PC-3 (cell line): ENCODE data around the gene LRP11. TPM values are rescaled to one million over a fixed set of nuclear protein-coding genes. Genes with fewer than 3 reads are reported as not detected.
A peak's percentile ranks its signal among the peaks of the same experiment; 100 is the strongest.
"Not testable (repeated sequence)": the region's sequence is repeated elsewhere in the genome, so short reads cannot be mapped to it uniquely, and the experiment has no call there.

Source experiments
- ATAC-seq: fragments of 200-7000 bp; cut with Tn5 transposase; 2 replicates; pipeline ENCODE4 v1.9.1; 2020; ENCODE audit warnings: mild to moderate bottlenecking, moderate library complexity
- BruUV-seq: library from RNA; stranded (reverse); fragments of 400-500 nt; replicated peaks from 2 replicates; lab custom pipeline; 2021; lab: Mats Ljungman, UMichigan
- CTCF ChIA-PET: fragments of 300-600 bp; sonication (Branson Sonifier 250); formaldehyde crosslinking; loops from one replicate; lab custom pipeline; 2022; ENCODE audit warnings: antibody characterized with exemption; lab: Charles Lee
- POLR2A ChIA-PET: fragments of 300-600 bp; sonication (Branson Sonifier 250); formaldehyde crosslinking; loops from one replicate; lab custom pipeline; 2022; ENCODE audit warnings: antibody characterized with exemption; ENCODE audit not compliant: unreplicated experiment; lab: Charles Lee
- DNase-seq: peaks from one replicate; pipeline ENCODE4 v3.0.0-alpha.2; 2015
- H2AFZ ChIP-seq: fragments of 300-600 bp; sonication (generic); 2 replicates; pipeline ENCODE4 v1.6.0; 2016; ENCODE audit warnings: antibody characterized with exemption, low read length
- H3F3A ChIP-seq: fragments of 300-600 bp; sonication (generic); one replicate; pipeline ENCODE4 v1.6.0; 2017; ENCODE audit warnings: antibody characterized with exemption, low read length, control low read depth, mild to moderate bottlenecking; ENCODE audit not compliant: unreplicated experiment
- H3K27ac ChIP-seq: fragments of 300-600 bp; sonication (generic); 2 replicates; pipeline ENCODE4 v1.5.1; 2016; ENCODE audit warnings: mild to moderate bottlenecking, low read length
- H3K27me3 ChIP-seq: fragments of 300-600 bp; sonication (generic); 2 replicates; pipeline ENCODE4 v1.6.1; 2016; ENCODE audit warnings: low read length, mixed read lengths
- H3K36me3 ChIP-seq: fragments of 300-600 bp; sonication (generic); 2 replicates; pipeline ENCODE4 v1.6.1; 2016; ENCODE audit warnings: low read depth, mixed run types, low read length, mixed read lengths
- H3K4me1 ChIP-seq: fragments of 300-600 bp; sonication (generic); 2 replicates; pipeline ENCODE4 v1.5.1; 2016; ENCODE audit warnings: low read length; ENCODE audit not compliant: insufficient read depth
- H3K4me2 ChIP-seq: fragments of 300-600 bp; sonication (generic); 2 replicates; pipeline ENCODE4 v1.6.0; 2016; ENCODE audit warnings: low read length
- H3K4me3 ChIP-seq: fragments of 300-600 bp; sonication (generic); 2 replicates; pipeline ENCODE4 v1.5.1; 2016; ENCODE audit warnings: mild to moderate bottlenecking, low read length, mixed read lengths
- H3K79me2 ChIP-seq: fragments of 300-600 bp; sonication (generic); 2 replicates; pipeline ENCODE4 v1.6.1; 2017; ENCODE audit warnings: low read length, mixed read lengths
- H3K9ac ChIP-seq: fragments of 300-600 bp; sonication (generic); 2 replicates; pipeline ENCODE4 v1.6.0; 2016; ENCODE audit warnings: mild to moderate bottlenecking, low read length
- H3K9me2 ChIP-seq: fragments of 300-600 bp; sonication (generic); replicated peaks from 2 replicates; pipeline ENCODE4 v1.6.1; 2016; ENCODE audit warnings: mixed run types, low read length, mixed read lengths
- H3K9me3 ChIP-seq: fragments of 300-600 bp; sonication (generic); 2 replicates; pipeline ENCODE4 v1.6.1; 2016; ENCODE audit warnings: low read length, mixed read lengths
- H4K20me1 ChIP-seq: fragments of 300-600 bp; sonication (generic); 2 replicates; pipeline ENCODE4 v1.6.1; 2016; ENCODE audit warnings: low read length, mixed read lengths
- EZH2 ChIP-seq: fragments of 300-600 bp; sonication (generic); IDR thresholded peaks from one replicate; pipeline ENCODE4 v1.6.1; 2017; ENCODE audit warnings: antibody characterized with exemption, mild to moderate bottlenecking, low read length; ENCODE audit not compliant: unreplicated experiment
- EZH2phosphoT487 ChIP-seq: fragments of 300-600 bp; sonication (generic); IDR thresholded peaks from 2 replicates; pipeline ENCODE4 v1.6.1; 2018; ENCODE audit warnings: mild to moderate bottlenecking, antibody characterized with exemption, low read length, borderline replicate concordance
- intact Hi-C: fragments of 100-400 bp; cut with micrococcal nuclease; formaldehyde crosslinking; loops from 2 replicates; pipeline ENCODE4 v1.9.0; 2023
- total RNA-seq: library from RNA; depleted of rRNA; stranded (reverse); fragments of >200 nt; gene quantifications from 2 replicates; pipeline ENCODE4 v1.2.3, GENCODE V29; 2014
- TF ChIP-seq, protein P1 (sequence below): fragments of 300-600 bp; sonication (generic); conservative IDR thresholded peaks from 2 replicates; pipeline ENCODE4 v1.5.1; 2017; ENCODE audit warnings: antibody characterized with exemption, low read depth, mild to moderate bottlenecking, low read length

Gene LRP11
- total RNA-seq, 1 experiment from 2014 or later: 32.0 TPM

DNA sequence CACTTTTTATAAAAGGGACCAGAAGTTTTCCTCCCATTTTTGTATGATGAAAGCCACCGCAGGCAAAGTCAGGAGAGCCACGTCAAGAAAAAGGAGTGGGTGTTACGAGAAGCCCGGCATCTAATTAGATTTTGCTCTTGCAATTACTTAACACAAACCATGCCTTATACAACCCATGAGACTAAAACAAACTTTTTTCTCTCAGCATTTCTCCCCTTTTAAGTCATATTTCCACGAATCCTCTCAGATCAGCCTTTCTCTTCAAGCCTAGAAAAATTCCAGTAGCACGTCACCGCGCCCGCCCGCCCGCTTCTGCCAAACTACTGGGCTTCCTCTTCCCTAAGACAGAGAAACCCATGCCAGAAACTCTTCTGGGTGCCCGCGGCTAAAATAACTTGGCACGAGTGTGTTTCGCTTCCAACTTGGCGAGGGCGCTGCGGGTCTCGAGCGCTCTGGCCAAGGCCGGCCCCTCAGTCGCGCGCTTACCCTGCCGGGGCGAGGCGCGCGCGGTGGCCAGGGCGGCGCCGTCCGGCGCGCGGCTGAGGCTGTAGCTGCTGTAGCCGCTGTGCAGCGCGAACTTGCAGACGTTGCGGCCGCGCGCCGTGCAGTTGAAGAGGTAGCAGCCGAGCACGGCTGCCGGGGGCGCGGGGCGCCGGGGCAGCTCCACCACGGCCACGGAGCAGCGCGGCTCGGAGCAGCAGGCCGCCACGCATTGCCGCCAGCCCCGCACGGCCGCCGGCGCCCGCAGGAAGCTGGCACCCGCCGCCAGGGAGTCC lies 1.0 kb downstream of the LRP11 start:
- H3K27ac ChIP-seq: peak overlapping the region; percentile 43
- H3K27me3 ChIP-seq: no peaks in the 10 kb centered on the region
- peak overlapping the region; percentile 86 for H3K4me2 ChIP-seq
- peaks cover 48% of the 10 kb centered on the region for H3K79me2 ChIP-seq
- H3K4me3 ChIP-seq: peak overlapping the region; percentile 79
- ChIA-PET POLR2A (no interaction called here), CTCF (interaction anchor here (0.6 to 1.4 kb wide), 2 partner anchors 22 to 950 kb away, joined by 3 to 4 read pairs; no protein-coding TSS in a partner anchor)
- TF ChIP-seq, protein P1, sequence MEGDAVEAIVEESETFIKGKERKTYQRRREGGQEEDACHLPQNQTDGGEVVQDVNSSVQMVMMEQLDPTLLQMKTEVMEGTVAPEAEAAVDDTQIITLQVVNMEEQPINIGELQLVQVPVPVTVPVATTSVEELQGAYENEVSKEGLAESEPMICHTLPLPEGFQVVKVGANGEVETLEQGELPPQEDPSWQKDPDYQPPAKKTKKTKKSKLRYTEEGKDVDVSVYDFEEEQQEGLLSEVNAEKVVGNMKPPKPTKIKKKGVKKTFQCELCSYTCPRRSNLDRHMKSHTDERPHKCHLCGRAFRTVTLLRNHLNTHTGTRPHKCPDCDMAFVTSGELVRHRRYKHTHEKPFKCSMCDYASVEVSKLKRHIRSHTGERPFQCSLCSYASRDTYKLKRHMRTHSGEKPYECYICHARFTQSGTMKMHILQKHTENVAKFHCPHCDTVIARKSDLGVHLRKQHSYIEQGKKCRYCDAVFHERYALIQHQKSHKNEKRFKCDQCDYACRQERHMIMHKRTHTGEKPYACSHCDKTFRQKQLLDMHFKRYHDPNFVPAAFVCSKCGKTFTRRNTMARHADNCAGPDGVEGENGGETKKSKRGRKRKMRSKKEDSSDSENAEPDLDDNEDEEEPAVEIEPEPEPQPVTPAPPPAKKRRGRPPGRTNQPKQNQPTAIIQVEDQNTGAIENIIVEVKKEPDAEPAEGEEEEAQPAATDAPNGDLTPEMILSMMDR: no peak
- TF ChIP-seq EZH2phosphoT487: 0 out of 2 replicates have a peak, but pooled peaks have one; percentile 25
- peak; percentile 87 for DNase-seq
- H3K36me3 ChIP-seq: no peaks in the 10 kb centered on the region
- peak overlapping the region; percentile 60 for H2AFZ ChIP-seq
- H4K20me1 ChIP-seq: no peaks in the 10 kb centered on the region
- peak overlapping the region; percentile 64 for H3K9ac ChIP-seq
- TSS peak; percentile 75 for BruUV-seq
- intact Hi-C loops: loop anchor here (1.0 kb wide), 1 partner anchor 8 kb away; no protein-coding TSS in a partner anchor
- H3K9me2 ChIP-seq: no peaks in the 10 kb centered on the region
- H3K9me3 ChIP-seq: no peaks in the 10 kb centered on the region
- peaks cover 22% of the 10 kb centered on the region for H3K4me1 ChIP-seq
- no peaks in the 10 kb centered on the region for H3F3A ChIP-seq
- peak; percentile 59 for ATAC-seq

DNA sequence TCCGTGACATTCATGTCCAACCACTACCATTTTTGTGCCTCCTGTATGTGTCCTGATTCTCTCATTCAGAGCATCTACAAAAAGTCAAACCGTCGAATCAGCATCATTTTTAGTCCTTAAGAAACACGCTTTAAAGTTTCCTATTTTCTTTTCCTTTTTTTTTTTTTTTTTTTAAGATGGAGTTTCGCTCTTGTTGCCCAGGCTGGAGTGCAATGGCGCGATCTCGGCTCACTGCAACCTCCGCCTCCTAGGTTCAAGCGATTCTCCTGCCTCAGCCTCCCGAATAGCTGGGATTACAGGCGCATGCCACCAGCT lies 1.8 kb downstream of the LRP11 start:
- peak overlapping the region; percentile 79 for H3K4me3 ChIP-seq
- POLR2A ChIA-PET, H3K9me2 ChIP-seq, ATAC-seq, H3K9me3 ChIP-seq, H3F3A ChIP-seq, intact Hi-C loops, H3K36me3 ChIP-seq, H3K27ac ChIP-seq, DNase-seq, CTCF ChIA-PET, BruUV-seq, H2AFZ ChIP-seq, H4K20me1 ChIP-seq, H3K27me3 ChIP-seq: not testable (repeated sequence)
- peak overlapping the region; percentile 64 for H3K9ac ChIP-seq
- H3K79me2 ChIP-seq: peaks cover 55% of the 10 kb centered on the region
- H3K4me1 ChIP-seq: peaks cover 24% of the 10 kb centered on the region
- H3K4me2 ChIP-seq: peak overlapping the region; percentile 86

DNA sequence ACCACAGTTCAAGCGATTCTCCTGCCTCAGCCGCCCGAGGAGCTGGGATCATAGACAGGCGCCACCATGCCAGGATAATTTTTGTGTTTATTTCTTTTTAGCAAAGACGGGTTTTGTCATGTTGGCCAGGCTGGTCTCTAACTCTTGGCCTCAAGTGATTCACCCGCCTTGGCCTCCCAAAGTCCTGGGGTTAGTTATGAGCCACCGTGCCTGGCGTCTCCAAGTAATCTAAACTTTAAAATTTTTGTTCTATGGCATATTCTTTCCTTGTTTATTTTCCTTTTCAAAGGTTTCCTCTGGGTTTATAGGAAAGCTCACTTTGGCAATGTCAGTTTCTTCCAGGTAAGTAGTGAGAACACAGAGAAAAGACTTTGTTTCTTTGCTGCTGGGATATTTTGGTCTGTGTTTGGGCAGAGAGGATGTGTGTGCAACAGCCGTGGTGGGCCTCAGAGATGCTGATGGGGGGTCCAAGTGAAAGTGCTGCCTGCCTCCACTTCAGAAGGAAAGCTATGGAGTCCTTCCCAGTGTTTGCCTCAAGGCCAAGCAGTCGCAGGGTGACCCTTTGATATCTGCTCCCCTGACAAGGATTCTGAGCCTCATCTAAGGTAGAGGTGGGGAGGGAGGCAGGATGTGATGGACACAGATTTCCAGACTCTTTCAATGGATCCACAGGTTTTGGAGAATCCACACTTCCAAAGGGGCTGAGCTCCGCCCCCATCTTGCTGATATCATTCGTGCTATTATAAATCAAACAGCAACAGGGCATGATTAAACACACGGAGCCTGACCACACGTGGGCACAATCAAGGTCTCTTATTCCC lies 2.3 kb downstream of the LRP11 start:
- H4K20me1 ChIP-seq: no peaks in the 10 kb centered on the region
- H3K27me3 ChIP-seq: no peaks in the 10 kb centered on the region
- ChIA-PET POLR2A (no interaction called here), CTCF (interaction anchor here (0.7 to 1.0 kb wide), 2 partner anchors 21 to 345 kb away, joined by 3 to 4 read pairs; no protein-coding TSS in a partner anchor)
- H2AFZ ChIP-seq: no peak overlapping the region
- BruUV-seq: no TSS peak
- intact Hi-C loops: no loop called here
- H3F3A ChIP-seq: no peaks in the 10 kb centered on the region
- H3K4me3 ChIP-seq: peak overlapping the region; percentile 79
- no peaks in the 10 kb centered on the region for H3K36me3 ChIP-seq
- H3K79me2 ChIP-seq: peaks cover 60% of the 10 kb centered on the region
- peak overlapping the region; percentile 64; the same call in 1 of the 2 replicates for H3K9ac ChIP-seq
- DNase-seq (no peak), ATAC-seq (no peak)
- H3K4me2 ChIP-seq: peak overlapping the region; percentile 86
- no peak overlapping the region for H3K27ac ChIP-seq
- H3K9me3 ChIP-seq: no peaks in the 10 kb centered on the region
- peaks cover 30% of the 10 kb centered on the region for H3K4me1 ChIP-seq
- H3K9me2 ChIP-seq: no peaks in the 10 kb centered on the region
- TF ChIP-seq EZH2phosphoT487 (no peak), EZH2 (no peak)
- TF ChIP-seq, protein P1: no peak
